ENCODE results near the gene CDH23. TPM values are rescaled to one million over a fixed set of nuclear protein-coding genes. Genes with fewer than 3 reads are reported as not detected.
A peak's percentile ranks its signal among the peaks of the same experiment; 100 is the strongest.

CDH23 gene
- total RNA-seq, 1 experiment from 2014 or later: 0.07 TPM

- Mint-ChIP-seq H3K4me1 (ENCODE audit: low read depth, unreplicated experiment) (peaks cover 55% of the 10 kb centered on the region), H3K27ac (ENCODE audit: unreplicated experiment) (no peak overlapping the region), H3K36me3 (ENCODE audit: insufficient read depth, unreplicated experiment) (peaks cover 34% of the 10 kb centered on the region), H3K27me3 (ENCODE audit: unreplicated experiment) (no peaks in the 10 kb centered on the region), H3K9me3 (ENCODE audit: low read depth, unreplicated experiment) (no peaks in the 10 kb centered on the region), H3K4me3 (ENCODE audit: low read depth, unreplicated experiment) (no peak overlapping the region)
- no peak for TF ChIP-seq CTCF (IDR thresholded peaks at IDR 0.05; ENCODE audit: unreplicated experiment)
- intact Hi-C loops (cut with micrococcal nuclease; ENCODE audit: unreplicated experiment): no loop called here
- BruUV-seq (replicated peaks): no TSS peak
- CTCF ChIA-PET: no interaction called here
- no peak for DNase-seq
These were observed 450.1 kb downstream of the CDH23 start for GRCh38 chr10:71846816-71847215.

- Mint-ChIP-seq H3K27me3 (ENCODE audit: unreplicated experiment) (no peaks in the 10 kb centered on the region), H3K4me3 (ENCODE audit: low read depth, unreplicated experiment) (no peak overlapping the region), H3K9me3 (ENCODE audit: low read depth, unreplicated experiment) (no peaks in the 10 kb centered on the region), H3K4me1 (ENCODE audit: low read depth, unreplicated experiment) (peaks cover 56% of the 10 kb centered on the region), H3K36me3 (ENCODE audit: insufficient read depth, unreplicated experiment) (peaks cover 34% of the 10 kb centered on the region), H3K27ac (ENCODE audit: unreplicated experiment) (no peak overlapping the region)
- intact Hi-C loops (cut with micrococcal nuclease; ENCODE audit: unreplicated experiment): no loop called here
- DNase-seq: no peak
- TF ChIP-seq CTCF (IDR thresholded peaks at IDR 0.05; ENCODE audit: unreplicated experiment): no peak
- CTCF ChIA-PET: no interaction called here
- no TSS peak for BruUV-seq (replicated peaks)
These were observed 450.7 kb downstream of the CDH23 start for GRCh38 chr10:71847418-71847817.

- CTCF ChIA-PET: no interaction called here
- DNase-seq: no peak
- no peak for TF ChIP-seq CTCF (IDR thresholded peaks at IDR 0.05; ENCODE audit: unreplicated experiment)
- Mint-ChIP-seq H3K4me3 (ENCODE audit: low read depth, unreplicated experiment) (peak overlapping the region; percentile 90), H3K27me3 (ENCODE audit: unreplicated experiment) (no peaks in the 10 kb centered on the region), H3K9me3 (ENCODE audit: low read depth, unreplicated experiment) (no peaks in the 10 kb centered on the region), H3K27ac (ENCODE audit: unreplicated experiment) (no peak overlapping the region), H3K4me1 (ENCODE audit: low read depth, unreplicated experiment) (peaks cover 47% of the 10 kb centered on the region), H3K36me3 (ENCODE audit: insufficient read depth, unreplicated experiment) (peaks cover 34% of the 10 kb centered on the region)
- intact Hi-C loops (cut with micrococcal nuclease; ENCODE audit: unreplicated experiment): no loop called here
- BruUV-seq (replicated peaks): no TSS peak
These were observed 451.9 kb downstream of the CDH23 start for GRCh38 chr10:71848325-71849275.

GRCh38 chr10:71849461-71849908 is 452.8 kb downstream of the CDH23 start:
- peaks cover 47% of the 10 kb centered on the region for H3K4me1 Mint-ChIP-seq (ENCODE audit: low read depth, unreplicated experiment)
- H3K9me3 Mint-ChIP-seq (ENCODE audit: low read depth, unreplicated experiment): no peaks in the 10 kb centered on the region
- CTCF ChIA-PET: no interaction called here
- no peak for DNase-seq
- no peak for TF ChIP-seq CTCF (IDR thresholded peaks at IDR 0.05; ENCODE audit: unreplicated experiment)
- peaks cover 34% of the 10 kb centered on the region for H3K36me3 Mint-ChIP-seq (ENCODE audit: insufficient read depth, unreplicated experiment)
- intact Hi-C loops (cut with micrococcal nuclease; ENCODE audit: unreplicated experiment): no loop called here
- no peaks in the 10 kb centered on the region for H3K27me3 Mint-ChIP-seq (ENCODE audit: unreplicated experiment)
- no peak overlapping the region for H3K27ac Mint-ChIP-seq (ENCODE audit: unreplicated experiment)
- BruUV-seq (replicated peaks): no TSS peak
- peak overlapping the region; percentile 90 for H3K4me3 Mint-ChIP-seq (ENCODE audit: low read depth, unreplicated experiment)
